Urothelium cell line (cell line): Measurements from ENCODE around the gene GAL3ST1.

Experiments used
- DNase-seq: peaks from one replicate; pipeline ENCODE4 v3.0.0; 2011; ENCODE audit warnings: low spot score, mixed read lengths
- FAIRE-seq: peaks from 2 replicates; lab custom pipeline; 2011; peaks lifted over from hg19 to GRCh38; lab: Jason Lieb, UNC

GAL3ST1 gene

GRCh38 chr22:30538280-30538679 is 36.2 kb downstream of the GAL3ST1 start:
- DNase-seq, result peak; percentile 43
- FAIRE-seq, result no peak

DNA sequence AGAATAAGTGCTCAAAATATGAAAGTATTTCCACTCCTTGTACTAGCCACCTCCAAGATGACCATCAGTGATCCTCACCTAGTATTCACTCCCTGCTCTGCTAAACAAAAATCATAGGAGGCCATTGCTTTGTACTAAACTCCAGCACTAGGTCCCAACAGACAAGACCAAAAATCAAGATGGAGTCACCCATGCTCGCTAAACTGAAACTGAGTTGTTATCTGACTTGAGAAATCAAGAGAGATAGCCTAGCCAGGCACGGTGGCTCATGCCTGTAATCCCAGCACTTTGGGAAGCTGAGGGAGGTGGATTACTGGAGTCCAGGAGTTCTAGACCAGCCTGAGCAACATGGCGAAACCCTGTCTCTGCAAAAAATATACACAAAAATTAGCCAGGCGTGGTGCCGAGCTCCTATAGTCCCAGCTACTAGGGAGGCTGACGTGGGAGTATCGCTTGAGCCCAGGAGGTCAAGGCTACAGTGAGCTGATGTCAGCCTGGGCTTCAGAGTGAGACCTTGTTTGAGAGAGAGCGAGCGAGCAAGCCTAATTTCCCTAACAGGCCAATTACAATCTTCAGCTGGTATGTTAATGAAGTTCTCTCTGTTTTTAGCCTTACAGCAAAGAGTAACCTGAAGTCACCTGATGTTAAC is 37.3 kb downstream of the GAL3ST1 start:
- DNase-seq (no peak), FAIRE-seq (no peak)

- DNase-seq (no peak), FAIRE-seq (no peak)
Observed at GRCh38 chr22:30535182-30535581, 39.3 kb downstream of the GAL3ST1 start.

DNA sequence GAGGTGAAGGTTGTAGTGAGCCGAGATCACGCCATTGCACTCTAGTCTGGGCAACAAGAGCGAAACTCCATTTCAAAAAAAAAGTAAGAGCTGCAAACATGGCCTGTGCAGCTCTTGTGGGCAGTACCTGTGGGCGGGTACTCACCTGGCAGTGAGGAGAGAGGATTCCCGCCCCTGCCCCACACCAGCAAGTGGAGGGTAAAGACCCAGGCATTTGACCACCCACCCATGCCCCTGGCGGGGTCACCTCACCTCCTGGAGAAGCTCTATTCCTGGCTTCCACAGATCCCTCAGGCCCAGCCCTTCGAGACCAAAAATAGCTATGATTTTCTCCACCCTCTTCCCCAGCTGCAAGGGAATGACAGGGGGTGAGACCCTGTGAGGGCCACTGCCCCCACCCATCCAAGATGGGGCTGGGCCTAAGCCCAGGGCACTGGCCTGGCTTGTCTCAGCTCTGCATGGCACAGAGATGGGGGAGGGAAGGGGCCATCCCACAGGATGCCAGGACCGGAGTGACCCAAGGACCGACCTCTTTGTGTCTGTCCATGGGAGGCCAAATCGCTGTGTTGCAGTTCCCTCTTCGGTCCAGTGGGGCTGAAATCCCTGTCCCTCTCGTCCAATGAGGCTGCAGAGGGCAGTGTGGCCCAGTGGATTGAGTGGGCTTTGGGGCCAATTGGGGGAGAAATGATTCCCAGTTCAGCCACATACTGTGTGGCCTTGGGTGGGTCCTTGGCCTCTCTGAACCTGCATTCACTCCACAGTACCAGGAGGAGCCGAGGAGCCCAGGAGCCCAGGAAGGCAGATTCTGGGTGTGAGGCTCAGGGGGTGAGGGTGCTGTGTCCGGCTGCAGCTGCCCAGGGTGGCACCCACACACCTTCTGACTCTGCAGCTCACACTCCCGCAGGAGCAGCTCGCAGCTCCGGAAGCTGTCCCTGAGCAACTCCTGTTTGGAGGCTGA is 42.5 kb downstream of the GAL3ST1 start:
- no peak for FAIRE-seq

DNA sequence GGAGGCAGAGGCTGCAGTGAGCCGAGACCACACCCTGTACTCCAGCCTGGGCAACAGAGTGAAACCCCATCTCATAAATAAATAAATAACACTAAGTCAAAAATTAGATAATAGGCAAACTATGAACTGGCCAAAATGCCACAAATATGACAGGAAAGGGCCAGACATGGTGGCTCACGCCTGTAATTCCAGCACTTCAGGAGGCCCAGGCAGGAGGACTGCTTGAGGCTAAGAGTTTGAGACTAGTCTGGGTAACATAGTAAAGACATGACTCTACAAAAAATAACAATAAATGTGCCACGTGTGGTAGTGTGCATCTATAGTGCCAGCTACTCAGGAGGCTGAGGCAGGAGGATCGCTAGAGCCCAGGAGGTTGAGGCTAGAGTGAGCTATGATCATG is 47.8 kb downstream of the GAL3ST1 start:
- FAIRE-seq (no peak), DNase-seq (no peak)

More for the DNA sequence above, 42.5 kb downstream of the GAL3ST1 start:
- DNase-seq, result no peak

- no peak for DNase-seq
- FAIRE-seq, result no peak
Observed at GRCh38 chr22:30523646-30524489, 50.6 kb downstream of the GAL3ST1 start.

DNA sequence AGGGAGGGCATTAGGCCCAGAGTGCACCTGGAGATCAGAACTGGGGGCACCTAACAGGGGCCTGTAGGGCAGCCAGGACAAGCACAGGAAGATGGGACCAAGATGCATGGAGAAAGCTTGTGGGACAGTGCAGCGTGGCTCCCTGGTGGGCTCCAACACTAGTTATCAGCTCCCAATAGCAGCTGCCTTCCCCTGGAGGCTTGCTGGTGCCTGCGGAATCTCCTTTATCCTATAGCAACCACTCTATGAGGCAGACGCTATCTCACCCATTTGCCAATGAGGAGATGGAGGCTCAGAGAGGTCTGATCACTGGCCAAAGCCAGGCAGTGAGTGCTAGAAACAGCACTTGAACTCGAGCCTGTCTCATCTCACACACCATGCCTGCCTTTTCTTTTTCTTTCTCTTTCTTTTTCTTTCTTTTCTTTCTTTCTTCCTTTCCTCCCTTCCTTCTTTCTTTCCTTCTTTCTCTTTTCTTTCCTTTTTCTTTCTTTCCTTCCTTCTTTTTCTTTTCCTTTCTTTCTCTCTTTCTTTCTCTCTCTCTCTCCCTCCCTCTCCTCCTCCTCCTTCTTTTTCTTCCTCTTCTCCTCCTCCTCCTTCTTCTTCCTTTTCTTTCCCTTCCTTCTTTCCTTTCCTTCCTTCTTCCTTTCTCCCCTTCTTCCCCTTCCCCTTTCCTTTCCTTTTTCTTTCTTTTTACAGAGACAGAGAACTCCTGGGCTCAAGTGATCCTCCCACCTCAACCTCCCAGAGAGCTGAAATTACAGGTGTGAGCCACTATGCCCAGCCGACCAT is 52.9 kb downstream of the GAL3ST1 start:
- no peak for FAIRE-seq

DNA sequence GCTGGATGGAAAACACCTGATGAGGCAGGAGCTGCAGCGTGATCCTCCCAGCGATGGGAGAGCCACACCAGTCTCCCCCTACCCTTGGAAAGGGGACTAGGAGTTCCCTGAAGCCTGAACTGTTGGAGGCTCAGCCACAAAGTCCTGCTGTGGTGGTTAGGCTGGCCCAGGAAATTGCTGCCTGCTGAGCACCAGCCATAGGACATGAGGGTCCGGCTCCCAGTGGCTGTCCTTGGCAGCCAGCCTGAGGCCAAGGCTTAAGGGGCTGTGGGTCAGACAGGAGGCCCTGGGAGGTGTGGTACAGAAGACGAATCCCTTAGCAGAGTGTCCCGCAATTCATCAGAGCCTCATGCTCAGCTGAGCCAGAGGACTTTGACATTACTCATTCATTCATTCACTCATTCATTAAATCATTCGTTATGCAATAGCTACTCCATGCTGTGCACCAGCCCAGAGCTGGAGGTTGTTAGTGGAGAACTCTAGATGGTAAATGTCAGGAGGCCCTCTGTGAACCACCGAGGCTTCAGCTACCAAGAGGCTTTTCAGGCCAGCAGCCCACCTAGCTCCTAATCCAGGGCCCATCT is 54.5 kb downstream of the GAL3ST1 start:
- DNase-seq, result no peak
- FAIRE-seq, result no peak

More for the DNA sequence above, 52.9 kb downstream of the GAL3ST1 start:
- DNase-seq, result no peak

DNA sequence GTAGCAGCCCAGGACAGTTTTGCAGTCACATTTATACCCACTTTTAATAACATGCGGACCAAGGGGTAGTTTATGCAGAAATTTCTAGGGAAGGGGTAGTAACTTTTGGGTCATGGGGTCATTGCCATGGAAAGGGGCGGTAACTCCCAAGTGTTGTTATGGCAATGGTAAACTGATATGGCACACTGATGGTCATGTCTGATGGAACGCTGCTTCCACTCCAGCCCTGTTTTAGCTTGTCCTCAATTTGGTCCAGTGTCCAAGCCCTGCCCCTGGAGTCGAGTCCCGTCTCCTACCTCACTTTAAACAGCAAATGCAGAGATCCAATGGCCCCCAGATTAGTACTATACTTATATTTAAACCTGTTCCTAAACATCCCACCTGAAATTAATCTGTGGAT is 57.7 kb downstream of the GAL3ST1 start:
- no peak for FAIRE-seq
- no peak for DNase-seq

DNA sequence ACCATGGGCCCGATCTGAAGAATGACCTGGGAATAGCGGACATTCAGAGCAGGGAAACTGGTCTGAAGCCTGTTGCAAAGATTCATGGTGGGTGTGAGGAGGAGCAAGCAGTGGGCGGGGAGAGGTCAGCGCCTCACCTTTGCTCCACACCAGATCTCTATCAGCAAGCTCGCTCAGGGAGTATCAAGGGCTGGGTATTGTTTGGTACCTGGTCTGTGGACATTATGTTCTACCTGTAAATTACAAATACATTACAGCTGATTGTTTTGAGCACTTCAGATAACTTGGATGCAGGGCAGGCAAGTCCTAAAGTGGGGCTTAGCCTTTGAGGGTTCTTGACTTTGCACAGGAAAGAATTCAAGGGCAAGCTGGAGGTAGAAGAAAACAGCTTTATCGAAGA is 58.2 kb downstream of the GAL3ST1 start:
- DNase-seq, result no peak
- FAIRE-seq, result no peak

DNA sequence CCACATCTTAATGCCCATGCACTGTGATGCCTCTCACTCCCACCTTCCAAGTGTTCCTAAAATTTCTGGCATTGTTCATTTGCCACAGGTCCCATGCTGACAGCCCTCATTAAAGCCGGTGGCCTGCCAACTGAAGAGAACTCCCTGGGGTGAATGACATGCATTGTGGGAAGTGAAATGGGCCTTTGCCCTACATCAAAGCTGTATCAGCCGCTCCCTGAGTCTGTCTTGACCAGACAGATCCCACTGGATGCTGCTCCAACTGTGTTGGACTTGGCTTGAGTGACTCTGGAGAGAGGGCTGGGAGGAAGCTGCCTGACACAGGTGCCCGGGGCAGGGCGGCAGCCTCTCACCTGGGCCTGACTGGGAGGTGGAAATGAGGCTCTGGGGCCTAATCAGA is 60.2 kb downstream of the GAL3ST1 start:
- no peak for FAIRE-seq
- no peak for DNase-seq

DNA sequence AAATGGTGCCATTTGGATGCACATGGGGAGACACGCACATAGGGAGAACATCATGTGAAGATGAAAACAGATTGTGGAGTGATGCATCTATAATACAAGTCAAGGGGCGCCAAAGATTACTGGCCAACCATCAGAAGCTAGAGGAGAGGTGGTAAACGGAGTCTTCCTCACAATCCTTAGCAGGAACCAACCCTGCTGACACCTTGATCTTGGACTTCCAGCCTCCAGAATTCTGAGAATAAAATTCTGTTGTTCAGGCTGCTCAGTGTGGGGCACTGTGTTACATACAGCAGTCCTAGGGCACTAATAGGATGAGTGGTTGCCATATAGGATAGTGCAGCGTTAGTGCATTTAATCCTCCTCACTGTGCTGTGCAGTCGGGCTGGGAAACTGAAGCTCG is 61.0 kb downstream of the GAL3ST1 start:
- FAIRE-seq (no peak), DNase-seq (no peak)

DNA sequence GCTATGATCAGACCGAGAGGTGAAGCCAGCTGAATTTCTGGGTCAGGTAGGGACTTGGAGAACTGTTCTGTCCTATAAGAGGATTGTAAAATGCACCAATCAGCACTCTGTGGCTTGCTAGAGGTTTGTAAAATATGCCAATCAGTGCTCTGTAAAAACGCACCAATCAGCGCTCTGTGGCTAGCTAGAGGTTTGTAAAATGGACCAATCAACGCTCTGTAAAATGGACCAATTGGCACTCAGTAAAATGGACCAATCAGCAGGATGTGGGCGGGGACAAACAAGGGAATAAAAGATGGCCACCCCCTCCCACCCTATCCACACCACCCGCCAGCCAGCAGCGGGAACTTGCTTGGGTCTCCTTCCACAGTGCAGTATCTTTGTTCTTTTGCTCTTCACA is 62.6 kb downstream of the GAL3ST1 start:
- DNase-seq (no peak), FAIRE-seq (no peak)

DNA sequence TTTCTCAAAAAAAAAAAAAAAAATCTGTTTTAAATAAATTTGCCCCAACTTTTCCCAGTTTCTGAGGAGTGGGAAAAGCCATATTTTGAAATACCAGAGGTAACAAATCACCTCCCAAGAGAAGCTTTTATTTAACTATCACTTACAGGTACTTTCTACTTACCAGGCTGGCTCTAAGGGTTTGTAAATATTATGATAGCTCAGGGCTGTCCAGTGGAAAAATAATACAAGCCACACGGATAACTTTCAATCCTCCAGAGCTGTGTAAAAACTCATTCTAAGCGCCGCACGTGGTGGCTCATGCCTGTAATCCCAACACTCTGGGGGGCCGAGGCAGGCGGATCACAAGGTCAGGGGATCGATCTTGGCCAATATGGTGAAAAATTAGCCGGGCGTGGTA is 63.4 kb downstream of the GAL3ST1 start:
- FAIRE-seq (no peak), DNase-seq (no peak)

DNA sequence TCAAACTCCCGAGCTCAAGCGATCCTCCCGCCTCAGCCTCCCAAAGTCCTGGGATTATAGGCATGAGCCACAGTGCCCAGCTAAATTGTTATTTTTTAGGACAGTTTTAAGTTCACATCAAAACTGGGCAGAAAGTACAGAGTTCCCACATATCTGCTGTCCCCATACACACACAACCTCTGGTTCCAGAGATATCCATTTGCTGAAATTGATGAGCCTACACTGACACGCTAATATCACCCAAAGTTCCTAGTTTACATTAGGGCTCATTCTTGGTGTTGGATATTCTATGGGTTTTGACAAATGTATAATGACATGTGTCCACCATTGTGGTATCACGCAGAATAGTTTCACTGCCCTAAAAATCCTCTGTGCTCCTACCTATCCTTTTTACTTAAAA is 66.2 kb downstream of the GAL3ST1 start:
- no peak for FAIRE-seq
- no peak for DNase-seq

- DNase-seq (no peak), FAIRE-seq (no peak)
Observed at GRCh38 chr22:30507670-30508069, 66.8 kb downstream of the GAL3ST1 start.

- DNase-seq, result no peak
- no peak for FAIRE-seq
Observed at GRCh38 chr22:30506507-30506968, 67.9 kb downstream of the GAL3ST1 start.
